H4 (cell line): ENCODE results near the gene GNA12. TPM values are rescaled to one million over a fixed set of nuclear protein-coding genes. Genes with fewer than 3 reads are reported as not detected.

ENCODE experiments used
- DNase-seq: peaks from one replicate; pipeline ENCODE4 v3.0.0-alpha.2; 2015; ENCODE audit warnings: low spot score
- total RNA-seq: library from RNA; depleted of rRNA; stranded (reverse); fragments of >200 nt; shearing (Covaris generic); gene quantifications from 2 replicates; pipeline ENCODE4 v1.2.3, GENCODE V29; 2014

GNA12 gene
- total RNA-seq, 1 experiment from 2014 or later: 24.4 TPM

GRCh38 chr7:2838451-2838850 lies 5.7 kb downstream of the GNA12 start:
- no peak for DNase-seq

DNA sequence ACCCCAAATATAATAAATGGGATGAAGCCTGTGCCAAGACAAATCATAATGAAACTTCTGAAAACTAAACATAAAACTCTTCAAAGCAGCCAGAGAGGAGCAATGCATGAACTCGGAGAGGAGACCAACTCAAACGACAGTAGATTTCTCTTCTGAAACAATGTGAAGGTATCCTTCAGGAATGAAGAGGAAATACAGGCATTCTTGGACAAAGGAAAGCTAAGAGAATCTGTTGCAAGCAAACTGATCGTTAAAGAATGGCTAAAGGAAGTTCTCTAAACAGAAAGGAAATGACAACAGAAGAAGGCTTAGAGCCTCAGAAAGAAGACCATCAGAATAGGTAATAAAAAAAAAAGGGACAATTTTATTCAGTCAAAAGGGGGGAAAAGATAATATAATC lies 6.6 kb downstream of the GNA12 start:
- no peak for DNase-seq

- no peak for DNase-seq
Observed at GRCh38 chr7:2834748-2835441, 9.2 kb downstream of the GNA12 start.

DNA sequence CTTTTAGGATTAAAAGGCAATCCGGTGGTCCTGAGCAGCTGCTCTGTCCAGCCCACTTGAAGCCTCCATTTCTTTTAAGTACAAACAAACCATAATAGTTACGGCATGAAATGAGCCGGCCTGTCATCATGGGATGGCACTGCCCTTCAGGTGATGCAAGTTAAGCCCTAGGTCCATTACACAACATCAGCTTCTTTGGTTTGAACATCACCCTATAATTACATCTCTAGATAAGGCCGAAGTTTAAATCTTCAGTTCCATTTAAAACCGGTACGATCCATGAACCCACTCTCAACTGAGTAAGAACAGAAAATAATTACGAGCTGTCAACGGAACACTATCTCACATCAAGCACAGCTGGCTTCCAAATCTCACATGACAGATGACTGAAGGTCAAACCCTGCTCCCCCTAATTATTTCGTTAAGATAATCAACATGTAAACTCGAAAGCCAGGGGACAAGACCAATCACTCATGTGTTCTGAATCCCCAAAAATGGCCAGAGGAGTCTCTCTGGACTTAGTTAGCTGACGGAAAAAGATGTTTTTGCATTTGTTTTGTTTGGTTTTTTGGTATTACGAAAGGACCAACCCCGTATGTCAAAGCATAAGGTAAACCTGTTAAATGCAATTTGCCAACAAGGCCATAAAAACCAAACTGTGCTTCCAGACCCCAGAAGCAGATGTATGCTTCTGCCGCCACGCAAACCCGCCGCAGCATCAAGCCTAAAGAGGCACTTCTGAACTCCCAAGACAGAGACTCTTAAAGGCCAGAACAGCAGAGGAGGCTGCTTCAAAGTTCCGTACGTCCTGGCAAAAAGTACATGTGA lies 10.8 kb downstream of the GNA12 start:
- no peak for DNase-seq

DNA sequence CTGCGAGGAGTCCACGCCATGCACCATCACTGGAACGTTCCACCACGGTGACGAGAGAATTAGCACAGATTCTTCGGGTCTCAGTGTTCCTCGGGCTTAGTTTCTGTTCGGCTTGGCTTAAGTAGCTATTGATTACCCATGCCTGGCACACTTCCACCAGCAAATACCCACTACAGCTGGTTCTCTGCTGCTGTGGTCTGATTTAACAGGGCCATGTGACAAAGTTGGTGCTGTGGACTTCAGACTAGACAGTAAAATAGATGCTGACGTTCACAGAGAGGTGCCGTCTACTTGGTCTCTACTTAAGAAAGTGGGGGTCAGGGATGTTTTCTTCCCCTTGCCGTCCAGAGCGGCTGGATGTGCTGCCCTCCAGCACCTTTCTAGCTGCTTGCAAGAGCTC lies 11.6 kb downstream of the GNA12 start:
- no peak for DNase-seq

DNA sequence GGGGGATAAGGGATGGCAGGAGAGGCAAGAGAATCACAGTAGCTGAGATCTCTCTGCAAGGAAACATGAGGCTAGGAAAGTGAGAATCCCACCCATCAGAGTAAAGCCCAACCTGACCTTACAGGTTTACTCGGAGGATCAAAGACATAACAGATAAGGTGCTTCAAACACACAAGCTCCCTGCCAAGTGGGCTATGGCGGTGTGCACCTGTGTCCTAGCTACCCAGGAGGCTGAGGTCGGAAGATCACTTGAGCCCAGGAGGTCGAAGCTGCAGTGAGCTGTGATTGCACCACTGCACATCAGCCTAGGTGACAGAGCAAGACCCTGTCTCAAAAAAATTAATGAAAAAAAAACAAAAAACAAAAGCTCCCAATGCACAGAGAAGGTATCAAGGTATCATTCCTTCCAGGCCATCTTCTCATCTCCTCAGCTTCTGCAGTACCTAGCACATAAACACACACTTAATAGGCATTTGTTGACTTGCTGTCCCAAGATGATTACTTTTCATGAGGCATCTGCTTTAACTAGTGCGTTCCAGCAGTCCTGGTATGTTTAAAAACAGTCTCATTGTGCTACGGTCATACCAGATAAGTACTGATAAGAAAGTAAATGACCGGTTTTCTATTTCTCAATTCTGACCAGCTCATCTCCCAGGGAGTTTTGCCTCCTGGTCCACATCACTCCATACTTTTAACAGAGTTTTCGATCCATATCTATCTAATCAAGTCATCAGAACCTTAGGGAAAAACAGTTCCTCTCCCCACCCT lies 13.3 kb downstream of the GNA12 start:
- no peak for DNase-seq

- no peak for DNase-seq
Observed at GRCh38 chr7:2829040-2829439, 15.1 kb downstream of the GNA12 start.

DNA sequence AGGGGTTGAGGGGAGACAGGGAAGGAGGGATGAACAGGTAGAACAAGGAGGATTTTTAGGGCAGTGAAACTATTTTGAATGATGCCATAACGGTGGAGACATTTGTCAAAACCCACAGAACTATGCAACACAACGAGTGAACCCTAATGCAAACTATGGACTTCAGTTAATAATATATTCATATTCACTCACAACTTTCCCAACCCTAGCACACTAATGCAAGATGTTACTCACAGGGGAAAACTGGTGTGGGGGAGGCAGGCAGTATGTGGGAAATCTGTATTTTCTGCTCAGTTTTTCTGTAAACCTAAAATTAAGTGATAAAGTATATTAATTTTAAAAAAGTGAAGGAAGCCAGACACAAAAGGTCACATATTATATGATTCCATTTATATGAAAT lies 17.3 kb downstream of the GNA12 start:
- DNase-seq: no peak

- DNase-seq: no peak
Observed at GRCh38 chr7:2825559-2826227, 18.4 kb downstream of the GNA12 start.

DNA sequence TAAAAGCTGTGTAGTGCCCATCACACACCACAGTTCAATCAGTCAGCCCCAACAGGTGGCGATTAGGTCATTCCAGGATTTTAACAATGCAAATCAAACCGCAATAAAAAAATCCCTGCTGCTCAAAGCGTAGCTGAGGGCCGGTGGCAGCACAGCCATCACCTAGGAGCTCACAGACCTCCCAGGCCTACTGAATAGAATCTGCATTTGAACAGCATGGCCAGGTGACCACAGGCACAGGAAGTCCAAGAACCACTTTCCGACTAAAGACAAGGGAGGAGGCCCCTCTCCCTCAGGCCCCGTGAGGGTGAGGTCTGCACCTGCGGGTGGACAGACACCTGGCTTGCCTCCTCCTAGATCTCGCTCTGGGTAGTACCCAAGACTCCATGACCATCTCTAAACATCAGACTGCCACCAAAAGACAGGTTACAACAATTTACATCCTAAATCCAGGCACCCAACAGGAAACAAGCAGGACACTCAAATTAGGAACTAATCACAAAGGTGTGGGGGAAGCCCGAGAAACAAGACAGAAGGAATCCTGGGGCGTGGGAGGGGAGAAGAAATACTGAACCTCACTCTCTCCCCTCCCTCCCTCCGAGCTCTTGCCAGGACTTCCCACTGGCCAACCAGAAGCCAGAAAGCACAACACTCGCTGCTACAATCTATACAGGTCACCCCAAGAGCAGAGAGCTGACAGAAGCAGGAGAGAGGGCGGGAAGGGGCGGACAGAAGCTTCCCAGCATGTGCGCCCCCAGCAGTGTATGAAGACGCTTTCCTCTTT lies 19.2 kb downstream of the GNA12 start:
- DNase-seq: no peak

DNA sequence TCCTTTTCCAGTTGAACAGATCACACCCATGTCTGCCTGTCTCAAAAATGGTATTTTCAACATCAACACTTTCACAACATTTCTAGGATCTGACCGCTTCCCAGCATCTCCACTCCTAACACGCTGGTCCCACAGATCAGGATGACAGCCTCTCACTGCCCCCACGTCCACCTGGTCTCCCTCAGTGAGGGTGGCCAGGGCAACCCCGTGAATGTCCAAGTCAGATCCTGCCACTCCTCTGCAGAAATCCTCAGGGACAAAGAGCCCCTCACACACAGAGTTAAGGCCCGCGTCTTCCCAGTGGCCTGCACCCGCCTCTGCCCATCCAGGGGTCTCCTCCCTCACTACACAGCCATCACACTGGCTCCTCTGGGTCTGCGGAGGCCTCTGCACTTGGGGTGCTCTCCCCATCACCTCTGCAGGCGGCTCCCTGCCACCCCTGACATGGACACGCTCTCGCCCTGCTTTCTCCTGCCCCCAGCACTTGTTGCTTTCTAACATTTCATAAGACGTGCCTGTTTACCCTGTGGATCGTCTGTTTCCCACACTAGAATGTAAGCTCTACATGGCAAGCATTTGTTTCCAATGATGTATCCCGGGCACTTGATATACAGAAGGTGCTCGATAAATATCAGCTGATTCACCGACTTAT lies 20.0 kb downstream of the GNA12 start:
- no peak for DNase-seq

DNA sequence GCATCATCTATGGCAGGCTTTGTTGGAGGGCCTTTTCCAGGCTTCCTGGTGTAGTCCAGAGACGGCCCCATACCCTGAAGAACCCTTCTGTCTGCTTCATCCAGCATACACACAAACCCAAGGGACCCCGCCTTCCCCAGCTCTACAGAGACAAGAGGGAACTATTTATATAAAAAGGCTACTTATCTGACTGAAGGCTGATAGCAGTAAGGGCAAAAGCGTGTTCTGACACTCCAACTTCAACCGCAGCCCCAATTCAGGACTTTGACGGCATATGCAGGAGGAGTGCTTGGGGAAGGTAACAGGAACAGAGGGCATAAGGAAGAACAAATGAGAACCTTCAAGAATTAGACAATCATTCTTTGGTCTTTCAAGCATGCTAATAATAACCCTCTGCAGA lies 21.0 kb downstream of the GNA12 start:
- DNase-seq: no peak

GRCh38 chr7:2821842-2822507 lies 22.1 kb downstream of the GNA12 start:
- peak; percentile 86 for DNase-seq

- DNase-seq: peak; percentile 94
Observed at GRCh38 chr7:2821161-2821841, 22.8 kb downstream of the GNA12 start.

DNA sequence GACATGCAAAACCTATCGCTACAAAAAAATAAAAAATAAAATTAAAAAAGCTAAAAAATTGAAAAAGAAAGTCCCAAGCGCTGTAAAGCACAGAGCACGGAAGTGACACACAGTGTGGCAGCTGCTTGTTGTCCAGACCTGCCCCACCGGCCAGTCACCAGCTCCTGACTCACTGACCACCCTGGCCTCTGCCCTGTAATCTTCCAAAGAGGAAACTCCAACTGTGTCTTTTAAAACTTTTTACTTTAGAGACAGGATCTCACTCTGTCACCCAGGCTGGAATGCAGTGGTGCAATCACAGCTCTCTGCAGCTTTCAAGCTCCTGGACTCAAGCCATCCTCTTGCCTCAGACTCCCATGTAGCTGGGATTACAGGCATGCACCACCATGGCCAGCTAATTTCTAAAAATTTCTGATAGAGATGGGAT lies 23.6 kb downstream of the GNA12 start:
- peak; percentile 96 for DNase-seq

GRCh38 chr7:2819954-2820397 lies 24.1 kb downstream of the GNA12 start:
- no peak for DNase-seq

DNA sequence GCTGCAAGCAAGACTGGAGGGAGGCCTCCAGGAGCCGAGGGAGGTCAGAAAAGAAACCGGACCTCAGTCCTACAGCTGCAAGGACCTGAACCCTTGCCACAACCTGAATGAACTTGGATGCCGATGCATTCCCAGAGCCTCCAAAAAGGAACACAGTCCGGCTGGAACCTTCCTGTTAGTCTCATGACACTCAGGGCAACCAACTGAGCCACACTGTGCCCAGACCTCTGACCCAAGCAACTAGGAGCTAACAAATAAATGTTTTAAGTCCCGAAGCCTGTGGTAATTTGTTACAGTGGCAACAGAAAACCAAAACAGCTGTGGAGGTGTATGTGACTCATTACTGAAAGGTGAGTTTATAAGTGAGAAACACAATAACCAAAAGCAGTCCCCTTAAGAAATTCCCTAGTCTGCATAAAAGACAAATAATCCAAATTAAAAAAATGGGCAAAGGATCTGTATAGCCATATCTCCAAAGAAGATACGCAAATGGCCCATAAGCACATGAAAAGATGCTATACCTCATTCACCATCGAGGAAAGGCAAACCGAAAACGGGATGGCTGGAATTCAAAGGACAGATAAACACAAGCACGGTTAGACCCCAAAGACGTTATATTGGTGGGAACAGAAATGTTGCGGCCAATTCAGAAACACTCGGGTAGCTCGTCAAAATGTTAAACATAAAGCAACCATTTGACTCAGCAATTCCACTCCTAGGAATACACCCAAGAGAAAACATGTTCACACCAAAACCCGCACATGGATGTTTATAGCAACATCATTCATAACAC lies 24.8 kb downstream of the GNA12 start:
- DNase-seq: no peak

DNA sequence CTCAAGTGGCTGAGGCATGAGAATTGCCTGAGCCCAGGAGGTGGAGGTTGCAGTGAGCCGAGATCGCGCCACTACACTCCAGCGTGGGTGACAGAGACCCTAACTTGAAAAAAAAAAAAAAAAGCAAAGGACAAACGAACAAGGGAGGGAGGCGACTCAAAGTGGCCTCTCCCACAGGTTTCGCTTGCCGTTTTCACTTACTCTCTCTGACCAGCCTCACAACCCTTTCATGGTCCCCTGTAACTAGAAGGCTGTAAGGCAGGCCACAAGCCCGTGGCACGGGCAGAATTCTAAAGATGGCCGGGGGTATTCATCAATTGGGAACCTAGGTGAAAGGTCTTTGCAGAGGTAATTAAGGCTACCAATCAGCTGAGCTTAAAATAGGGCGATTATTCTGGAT lies 25.5 kb downstream of the GNA12 start:
- no peak for DNase-seq

DNA sequence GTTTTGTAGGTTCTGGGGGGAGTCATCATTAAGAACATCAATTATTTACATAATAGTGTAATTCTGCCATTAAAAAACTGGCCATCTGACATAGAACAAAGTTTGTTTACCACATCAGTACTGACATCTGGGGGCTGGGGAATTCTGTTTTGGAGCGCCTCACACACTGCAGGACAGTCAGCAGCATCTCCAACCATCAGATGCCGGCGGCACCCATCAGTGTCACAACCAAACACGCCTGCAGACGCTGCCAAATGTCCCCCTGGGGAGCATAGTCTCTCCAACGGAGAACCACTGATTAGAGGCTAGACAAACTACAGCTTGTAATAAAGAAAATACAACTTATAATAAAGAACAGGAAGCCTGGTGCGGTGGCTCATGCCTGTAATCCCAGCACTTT lies 26.0 kb downstream of the GNA12 start:
- no peak for DNase-seq
